ENCODE measurements around the gene SLC25A21. TPM values are rescaled to one million over a fixed set of nuclear protein-coding genes. Genes with fewer than 3 reads are reported as not detected.
A peak's percentile ranks its signal among the peaks of the same experiment; 100 is the strongest.

The SLC25A21 gene
- total and polyA plus RNA-seq, 10 of the 15 experiments (the other 5 are each of a cell fraction or from before 2014, with no cell fraction given) = 0.06 to 0.72 (median 0.17) TPM; not detected in 3

- no peak overlapping the region for H3K27ac ChIP-seq (ENCODE audit: control insufficient read depth, insufficient read depth)
- BruUV-seq (replicated peaks) = no TSS peak
- ChIA-PET CTCF (no interaction called here), POLR2A (no interaction called here), RAD21 (ENCODE audit: unreplicated experiment) (interaction anchor here (1.2 kb wide), 1 partner anchor 286 kb away, joined by 3 read pairs; no protein-coding TSS in a partner anchor), SMC1A (ENCODE audit: uncharacterized antibody, unreplicated experiment) (interaction anchor here (1.2 kb wide), 1 partner anchor 289 kb away, joined by 3 read pairs; no protein-coding TSS in a partner anchor)
- H3K9ac ChIP-seq (ENCODE audit: control insufficient read depth, insufficient read depth, low read length) = no peak overlapping the region
- intact Hi-C loops (cut with micrococcal nuclease; ENCODE audit: unreplicated experiment) = no loop called here
- no peaks in the 10 kb centered on the region for H3K36me3 ChIP-seq (ENCODE audit: control insufficient read depth in 2 of 2, insufficient read depth in 2 of 2, low read length in 1 of 2)
- FAIRE-seq (no peak), ATAC-seq (no peak), DNase-seq (ENCODE audit: low read depth, low spot score) (no peak)
- peaks cover 0 to 15% of the 10 kb centered on the region in 2 experiments; a peak in 3 of 4 replicates for H3K27me3 ChIP-seq (replicated peaks in 1 of 2; ENCODE audit: control insufficient read depth in 2 of 2, insufficient read depth in 2 of 2, low read length in 1 of 2)
- no peaks in the 10 kb centered on the region for H3K79me2 ChIP-seq (ENCODE audit: control insufficient read depth, insufficient read depth, low read length)
- H4K20me1 ChIP-seq (ENCODE audit: control insufficient read depth, insufficient read depth) = no peaks in the 10 kb centered on the region
- TF ChIP-seq TCF3 (IDR thresholded peaks at IDR 0.05; ENCODE audit: borderline replicate concordance, insufficient read depth, low read depth, low read length) (no peak), SUPT20H (IDR thresholded peaks at IDR 0.05; ENCODE audit: borderline replicate concordance, control insufficient read depth, low read depth, low read length) (no peak)
- no peak overlapping the region for H3K4me2 ChIP-seq (ENCODE audit: control insufficient read depth, insufficient read depth)
- H2AFZ ChIP-seq (ENCODE audit: control insufficient read depth, low read depth, low read length) = no peak overlapping the region
- in situ Hi-C loops (cut with MboI) = loop anchor here (10.0 kb wide), 2 partner anchors 282 to 492 kb away; no protein-coding TSS in a partner anchor
- H3K4me1 ChIP-seq (ENCODE audit: control insufficient read depth, insufficient read depth, low read length) = no peaks in the 10 kb centered on the region
- H3K4me3 ChIP-seq = no peak overlapping the region
- no peaks in the 10 kb centered on the region; the same call in 2 of the 3 replicates for H3K9me3 ChIP-seq (replicated peaks; ENCODE audit: control insufficient read depth, insufficient read depth, low read length)
These were observed 519.7 kb downstream of the SLC25A21 start for GRCh38 chr14:36652542-36653201.

DNA sequence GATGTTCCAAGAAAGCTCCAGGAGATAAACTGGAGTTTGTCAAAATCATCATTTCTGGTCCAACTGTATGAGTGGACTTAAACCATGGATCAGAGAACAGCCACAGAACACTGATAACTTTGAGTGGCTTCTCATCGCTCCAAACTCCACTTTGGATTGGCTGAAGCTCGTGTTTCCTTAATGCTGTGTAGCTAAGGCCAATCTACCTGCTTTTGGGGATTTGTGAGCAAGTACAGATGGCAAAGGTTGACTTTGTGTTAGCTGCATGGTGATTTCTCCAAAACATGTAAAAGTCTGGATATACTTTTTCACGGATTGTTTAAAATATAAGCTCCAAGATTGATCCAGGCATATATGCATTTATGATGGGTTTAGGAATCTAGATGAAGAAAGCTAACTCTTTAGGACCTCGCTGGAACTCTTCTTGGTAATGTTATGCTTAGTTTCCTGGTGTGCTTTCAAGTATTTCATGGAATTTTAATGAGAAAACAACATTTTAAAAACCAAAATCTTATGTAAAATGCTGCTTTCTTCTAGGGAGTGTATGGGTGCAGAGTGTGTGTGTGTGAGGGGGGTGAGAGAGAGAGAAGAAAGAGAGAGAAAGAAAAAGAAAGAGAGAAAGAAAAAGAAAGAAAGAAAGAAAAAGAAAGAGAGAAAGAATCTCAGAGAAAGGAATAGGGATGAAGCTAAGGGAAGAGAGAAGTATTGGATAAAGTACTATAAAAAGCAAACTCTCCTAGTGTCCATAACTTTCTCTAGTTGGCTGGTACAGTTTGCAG, 522.3 kb downstream of the SLC25A21 start:
- in situ Hi-C loops (cut with MboI) = loop anchor here (10.0 kb wide), 2 partner anchors 285 to 495 kb away; no protein-coding TSS in a partner anchor

More for the DNA sequence above, 522.3 kb downstream of the SLC25A21 start:
- Histone ChIP-seq H3K27me3 (replicated peaks in 1 of 2; ENCODE audit: control insufficient read depth in 2 of 2, insufficient read depth in 2 of 2, low read length in 1 of 2) (peaks cover 1 to 7% of the 10 kb centered on the region in 2 experiments; a peak in 3 of 4 replicates), H3K4me3 (no peak overlapping the region), H3K4me2 (ENCODE audit: control insufficient read depth, insufficient read depth) (no peak overlapping the region), H4K20me1 (ENCODE audit: control insufficient read depth, insufficient read depth) (no peaks in the 10 kb centered on the region), H3K79me2 (ENCODE audit: control insufficient read depth, insufficient read depth, low read length) (no peaks in the 10 kb centered on the region), H3K4me1 (ENCODE audit: control insufficient read depth, insufficient read depth, low read length) (no peaks in the 10 kb centered on the region), H3K36me3 (ENCODE audit: control insufficient read depth in 2 of 2, insufficient read depth in 2 of 2, low read length in 1 of 2) (no peaks in the 10 kb centered on the region), H2AFZ (ENCODE audit: control insufficient read depth, low read depth, low read length) (no peak overlapping the region), H3K27ac (ENCODE audit: control insufficient read depth, insufficient read depth) (no peak overlapping the region), H3K9ac (ENCODE audit: control insufficient read depth, insufficient read depth, low read length) (no peak overlapping the region), H3K9me3 (replicated peaks; ENCODE audit: control insufficient read depth, insufficient read depth, low read length) (no peaks in the 10 kb centered on the region; the same call in 2 of the 3 replicates)
- intact Hi-C loops (cut with micrococcal nuclease; ENCODE audit: unreplicated experiment) = no loop called here
- TF ChIP-seq POU2F2 (IDR thresholded peaks at IDR 0.05; ENCODE audit: borderline replicate concordance, low read depth, low read length) (no peak), CHD2 (IDR thresholded peaks at IDR 0.05; ENCODE audit: borderline replicate concordance, low read depth, low read length) (no peak), SMC3 (IDR thresholded peaks at IDR 0.05; ENCODE audit: borderline replicate concordance, low read length) (no peak), FOXK2 (IDR thresholded peaks at IDR 0.05) (0 out of 2 replicates have a peak, but pooled peaks have one; percentile 13), POLR2A (IDR thresholded peaks at IDR 0.05; ENCODE audit: low read depth, low read length) (no peak)
- DNase-seq (ENCODE audit: low read depth, low spot score) (no peak), ATAC-seq (no peak), FAIRE-seq (no peak)
- BruUV-seq (replicated peaks) = no TSS peak
- ChIA-PET SMC1A (ENCODE audit: uncharacterized antibody, unreplicated experiment) (interaction anchor here (0.6 to 1.3 kb wide), 5 partner anchors 11 to 663 kb away, joined by 3 to 8 read pairs (median 3); partner anchors contain the start of gene PAX9), POLR2A (no interaction called here), RAD21 (ENCODE audit: unreplicated experiment) (interaction anchor here (1.5 kb wide), 1 partner anchor 292 kb away, joined by 7 read pairs; no protein-coding TSS in a partner anchor), CTCF (interaction anchor here (1.0 to 3.7 kb wide), 3 partner anchors 97 to 501 kb away, joined by 3 to 29 read pairs (median 7); no protein-coding TSS in a partner anchor)
- WGBS (ENCODE audit: insufficient coverage, insufficient replicate concordance, low lambda C conversion rate, missing lambda C conversion rate) = 20% methylated on average over 4 of the region's 4 CpGs

Measured in GM12878 (cell line).